Bronchial epithelial cell (primary cell): ENCODE results near the gene STARD5. TPM values are rescaled to one million over a fixed set of nuclear protein-coding genes. Genes with fewer than 3 reads are reported as not detected.

Source experiments
- DNase-seq: peaks from one replicate; pipeline ENCODE4 v3.0.0-alpha.2; 2010; ENCODE audit warnings: low read depth
- FAIRE-seq: peaks from 2 replicates; lab custom pipeline; 2011; peaks lifted over from hg19 to GRCh38; lab: Jason Lieb, UNC
- H3K27me3 ChIP-seq: 2 replicates; pipeline ENCODE4 v1.5.1; 2011; ENCODE audit warnings: low read length; ENCODE audit not compliant: control insufficient read depth, insufficient read depth
- H3K36me3 ChIP-seq: 2 replicates; pipeline ENCODE4 v1.5.1; 2011; ENCODE audit warnings: low read length; ENCODE audit not compliant: control insufficient read depth, insufficient read depth
- H3K4me3 ChIP-seq: 2 replicates; pipeline ENCODE4 v1.5.1; 2011; ENCODE audit warnings: mild to moderate bottlenecking, low read depth, low read length, control low read depth
- CTCF ChIP-seq: IDR thresholded peaks from 2 replicates; pipeline ENCODE4 v1.5.1; 2011; ENCODE audit warnings: mild to moderate bottlenecking, moderate library complexity, low read length, control low read depth, inconsistent platforms; ENCODE audit not compliant: insufficient read depth, severe bottlenecking
- total RNA-seq: library from RNA; depleted of rRNA; stranded (reverse); fragments of >200 nt; gene quantifications from 2 replicates; pipeline ENCODE4 v1.2.1, GENCODE V29; 2014

STARD5 gene
- total RNA-seq, 1 donor from 2014 or later, result 5.0 TPM

- no peak for TF ChIP-seq CTCF
- H3K27me3 ChIP-seq, result no peaks in the 10 kb centered on the region
- no peaks in the 10 kb centered on the region for H3K36me3 ChIP-seq
- no peak overlapping the region for H3K4me3 ChIP-seq
- DNase-seq (no peak), FAIRE-seq (no peak)
Measured at GRCh38 chr15:81295486-81296121, 28.3 kb downstream of the STARD5 start.

GRCh38 chr15:81294516-81294880, 29.4 kb downstream of the STARD5 start:
- TF ChIP-seq CTCF, result no peak
- Histone ChIP-seq H3K27me3 (no peaks in the 10 kb centered on the region), H3K4me3 (no peak overlapping the region), H3K36me3 (no peaks in the 10 kb centered on the region)
- DNase-seq (no peak), FAIRE-seq (peak; percentile 18)

GRCh38 chr15:81293728-81294515, 30.0 kb downstream of the STARD5 start:
- H3K4me3 ChIP-seq, result no peak overlapping the region
- no peak for DNase-seq
- no peaks in the 10 kb centered on the region for H3K36me3 ChIP-seq

DNA sequence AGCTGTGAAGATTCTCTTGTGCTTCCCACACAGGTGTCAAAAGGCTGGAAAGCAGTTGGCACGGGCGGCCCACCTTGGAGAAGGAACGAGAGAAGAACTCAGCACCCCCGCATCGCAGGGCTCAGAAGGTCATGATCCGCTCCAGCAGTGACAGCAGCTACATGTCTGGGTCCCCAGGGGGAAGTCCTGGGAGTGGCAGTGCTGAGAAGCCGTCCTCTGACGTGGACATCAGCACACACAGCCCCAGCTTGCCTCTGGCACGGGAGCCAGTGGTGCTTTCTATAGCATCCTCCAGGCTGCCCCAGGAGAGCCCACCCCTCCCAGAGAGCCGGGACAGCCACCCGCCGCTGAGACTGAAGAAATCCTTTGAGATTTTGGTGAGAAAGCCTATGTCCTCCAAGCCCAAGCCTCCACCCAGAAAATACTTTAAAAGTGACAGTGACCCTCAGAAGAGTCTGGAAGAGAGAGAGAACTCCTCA, 31.4 kb downstream of the STARD5 start:
- Histone ChIP-seq H3K4me3 (no peak overlapping the region), H3K36me3 (no peaks in the 10 kb centered on the region), H3K27me3 (no peaks in the 10 kb centered on the region)
- no peak for DNase-seq
- TF ChIP-seq CTCF, result no peak
- FAIRE-seq, result no peak

More at GRCh38 chr15:81293728-81294515, 30.0 kb downstream of the STARD5 start:
- FAIRE-seq, result no peak
- no peaks in the 10 kb centered on the region for H3K27me3 ChIP-seq
- TF ChIP-seq CTCF, result no peak

DNA sequence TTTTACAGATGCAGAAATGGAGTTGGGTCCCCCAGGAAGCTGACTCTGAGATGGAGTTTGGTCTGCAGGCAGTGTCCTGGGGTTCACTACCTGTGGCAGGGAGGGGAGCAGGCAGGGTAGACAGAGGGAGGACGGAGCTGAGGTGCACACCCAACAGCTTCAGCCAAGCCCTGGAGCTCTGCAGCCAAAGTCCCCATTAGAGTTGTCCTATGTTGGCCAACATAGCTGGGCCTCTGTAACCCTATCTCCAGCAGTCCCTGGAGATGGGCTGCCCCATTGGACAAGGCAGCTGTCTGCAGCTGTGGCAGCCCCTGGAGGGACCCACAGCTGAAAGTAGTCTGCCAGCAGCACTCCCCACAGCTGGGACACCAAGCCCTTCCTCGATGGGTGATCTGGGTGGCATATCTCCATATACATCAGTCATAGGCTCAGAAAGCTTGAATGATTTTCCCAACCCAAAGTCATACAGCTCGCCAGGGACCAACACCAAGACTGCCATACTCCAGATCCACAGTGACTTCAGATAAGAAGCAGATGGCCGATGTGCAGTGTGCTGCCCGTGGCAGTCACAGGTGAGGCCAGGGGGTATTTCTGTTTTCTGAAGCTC, 31.9 kb downstream of the STARD5 start:
- FAIRE-seq (no peak), DNase-seq (no peak)
- Histone ChIP-seq H3K4me3 (no peak overlapping the region), H3K27me3 (no peaks in the 10 kb centered on the region), H3K36me3 (no peaks in the 10 kb centered on the region)
- no peak for TF ChIP-seq CTCF
